ENCODE results near the gene MPZL2.

The MPZL2 gene

DNA sequence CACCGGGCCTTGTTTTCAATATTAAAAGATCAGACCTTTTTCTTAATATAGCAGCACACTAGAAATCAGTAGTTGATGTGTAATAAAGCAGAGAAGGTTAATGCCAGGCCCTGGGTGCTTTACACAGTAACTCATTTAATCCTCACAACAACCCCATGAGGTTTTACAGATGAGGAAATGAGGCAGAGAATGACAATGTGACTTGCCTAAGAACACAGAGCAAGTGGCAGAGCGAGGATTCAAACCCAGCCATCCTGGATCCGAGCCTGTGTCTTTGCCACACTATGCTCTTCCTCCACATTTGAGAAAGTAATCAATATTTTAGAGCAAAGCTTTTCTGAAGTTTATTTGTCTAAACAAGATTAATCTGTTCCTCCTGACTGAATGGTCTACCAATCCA, 46.5 kb downstream of the MPZL2 start:
- DNase-seq (ENCODE audit: low spot score) = no peak

DNA sequence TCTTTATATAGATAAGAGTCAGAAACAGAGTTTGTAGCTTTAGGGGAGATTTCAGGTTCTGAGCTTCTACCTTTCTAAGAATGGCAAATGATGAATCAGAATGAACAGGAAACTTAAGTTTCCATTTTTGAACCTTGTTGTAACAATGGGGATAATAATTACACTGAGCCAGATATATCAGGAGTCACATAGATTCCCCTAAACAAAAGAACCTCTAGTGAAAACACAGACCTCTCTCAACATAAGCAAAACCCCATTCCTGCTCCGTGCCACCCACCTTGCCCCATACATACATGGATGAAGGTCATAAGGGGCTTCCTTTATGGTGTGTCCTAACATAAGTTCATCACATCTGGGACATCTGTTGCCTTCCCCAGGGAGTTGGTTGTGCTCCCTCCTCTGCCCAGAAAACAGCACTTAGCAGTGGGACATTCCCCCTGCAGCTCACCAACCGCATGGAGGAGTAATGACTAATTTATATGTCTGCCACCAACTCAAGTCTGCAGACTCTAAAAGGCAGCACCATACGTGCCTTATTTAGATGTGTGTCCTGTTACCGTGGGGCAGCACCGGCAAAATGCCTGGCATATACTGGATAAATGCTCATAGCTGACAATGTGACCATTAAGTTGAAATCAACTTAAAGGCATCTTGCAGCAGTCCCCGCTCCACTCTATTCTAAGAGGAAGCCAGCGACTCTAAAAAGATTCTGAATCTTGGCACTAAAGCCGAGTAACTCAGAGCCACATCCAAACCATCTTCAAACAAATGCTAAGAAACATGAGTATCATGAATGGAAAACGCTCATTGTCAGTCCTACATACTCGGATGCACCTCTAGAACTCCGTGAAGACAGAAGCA, 47.2 kb downstream of the MPZL2 start:
- no peak for DNase-seq (ENCODE audit: low spot score)

DNA sequence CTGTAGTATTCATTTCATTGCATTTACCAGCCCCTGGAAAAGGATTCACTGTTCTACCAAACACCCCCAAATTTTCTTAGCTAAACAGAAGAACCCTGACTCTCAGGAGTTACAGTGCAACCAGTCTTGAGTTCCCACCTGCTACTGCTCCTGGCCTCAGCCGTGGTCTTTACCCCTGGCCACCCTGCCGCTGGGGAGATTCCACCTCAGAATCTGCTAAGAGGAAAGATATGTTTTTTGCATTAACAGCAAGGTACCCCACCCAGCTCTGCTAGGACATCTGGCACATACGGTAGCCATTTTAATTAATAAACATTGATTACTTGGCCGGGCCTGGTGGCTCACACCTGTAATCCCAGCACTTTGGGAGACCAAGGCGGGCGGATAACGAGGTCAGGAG, 48.3 kb downstream of the MPZL2 start:
- DNase-seq (ENCODE audit: low spot score) = no peak

DNA sequence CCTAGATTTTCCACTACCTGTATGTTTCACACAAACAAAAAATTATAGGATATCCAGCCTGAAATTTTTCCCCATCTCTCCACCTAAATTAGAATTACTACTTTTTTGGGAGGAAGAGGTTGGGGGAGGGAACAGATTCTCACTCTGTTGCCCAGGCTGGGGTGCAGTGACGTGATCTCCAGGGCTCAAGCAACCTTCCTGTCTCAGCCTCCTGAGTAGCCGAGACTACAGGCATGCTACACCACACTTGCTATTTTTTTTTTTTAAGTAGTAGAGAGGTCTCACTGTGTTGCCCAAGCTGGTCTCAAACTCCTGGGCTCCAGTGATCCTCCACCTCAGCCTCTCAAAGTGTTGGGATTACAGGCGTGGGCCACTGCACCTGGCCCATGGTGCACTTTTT, 48.8 kb downstream of the MPZL2 start:
- no peak for DNase-seq (ENCODE audit: low spot score)

DNA sequence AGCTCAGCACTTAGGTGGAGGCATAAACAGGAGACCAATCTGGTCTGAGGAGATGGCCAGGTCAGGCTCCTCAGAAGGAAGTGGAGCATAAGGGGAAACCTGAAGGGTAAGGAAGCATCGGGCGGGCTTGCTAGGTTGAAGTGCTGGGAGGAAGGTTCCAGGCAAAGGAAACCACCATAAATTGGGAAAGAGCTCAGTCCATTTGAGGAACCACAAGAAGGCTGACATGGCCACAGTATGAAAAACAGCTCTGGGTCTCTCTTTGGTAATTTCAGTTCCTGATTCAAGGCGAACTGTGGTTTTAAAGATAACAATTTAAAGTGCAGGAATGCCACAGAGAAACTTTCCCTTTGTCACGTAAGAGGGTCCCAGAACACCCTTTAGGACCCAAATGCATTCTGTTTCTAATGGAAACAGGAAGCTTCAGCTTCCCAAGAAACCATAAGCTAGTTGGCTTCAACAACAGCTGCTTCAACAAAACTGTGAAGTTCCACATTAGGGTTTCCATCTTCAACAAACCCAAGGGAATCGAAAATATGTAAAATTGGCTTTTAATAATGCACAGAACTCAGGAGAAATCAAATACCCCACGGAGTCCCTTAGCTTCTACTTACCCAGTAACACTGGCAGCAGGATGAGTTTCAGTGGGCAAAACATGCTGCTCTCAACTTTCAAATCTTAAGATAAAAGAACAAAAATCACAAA, 49.7 kb downstream of the MPZL2 start:
- no peak for DNase-seq (ENCODE audit: low spot score)

DNA sequence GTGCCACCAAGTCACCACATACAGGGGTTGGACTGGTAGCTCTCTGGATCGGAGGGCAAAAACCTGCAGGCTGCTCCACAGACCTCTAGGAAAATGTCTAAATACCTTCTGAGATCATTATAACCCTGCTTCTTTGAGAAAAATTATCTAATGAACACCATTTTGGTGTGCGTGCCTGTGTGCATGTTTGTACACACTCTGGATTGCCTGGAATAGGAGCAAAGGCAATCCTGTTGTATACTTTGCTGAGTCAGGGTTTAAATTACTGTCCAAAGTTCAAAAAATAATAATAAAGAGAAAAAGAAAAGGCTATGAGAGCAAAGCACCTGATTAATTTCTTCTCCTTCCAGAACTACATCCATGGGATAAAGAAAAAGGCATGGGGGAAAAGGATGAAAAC, 50.3 kb downstream of the MPZL2 start:
- DNase-seq (ENCODE audit: low spot score) = no peak

DNA sequence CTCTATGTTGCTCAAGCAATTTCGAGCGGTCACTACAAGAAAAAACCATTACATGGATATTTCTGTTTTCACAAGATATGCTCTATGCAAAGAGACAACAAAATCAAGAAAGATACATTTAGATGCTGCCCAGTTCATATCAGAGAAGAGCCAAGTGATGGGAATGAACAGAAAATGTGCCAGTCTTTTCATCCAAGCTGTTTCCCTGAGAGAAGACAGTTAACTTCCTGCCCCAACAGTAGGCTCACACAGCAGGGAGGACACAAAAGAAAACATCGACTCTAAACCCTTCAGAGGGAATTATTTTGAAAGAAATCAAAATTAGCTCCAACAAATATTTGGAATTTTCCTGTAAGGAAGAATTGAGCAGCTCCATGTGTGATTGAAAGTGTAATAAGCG, 50.9 kb downstream of the MPZL2 start:
- DNase-seq (ENCODE audit: low spot score) = no peak

DNA sequence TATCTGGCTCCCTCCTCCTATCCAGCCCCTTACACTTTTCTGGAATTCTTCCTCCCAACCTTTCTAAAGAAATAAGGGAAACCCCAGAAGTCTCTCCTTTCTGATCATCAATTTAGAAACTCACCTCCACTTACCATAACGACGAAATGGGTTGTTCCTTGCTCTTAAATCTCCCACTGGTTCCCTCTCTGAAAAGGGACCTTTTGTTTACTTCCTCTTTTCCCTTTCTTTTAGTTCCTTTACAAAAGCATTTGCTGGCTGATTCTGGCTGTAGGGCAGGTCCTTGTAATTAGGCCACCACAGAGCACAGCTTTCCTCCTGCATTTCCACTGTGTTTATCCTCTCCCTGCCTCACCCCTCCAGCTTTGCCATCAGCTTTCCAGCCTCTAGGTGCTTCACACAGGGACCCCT, 51.3 kb downstream of the MPZL2 start:
- DNase-seq (ENCODE audit: low spot score) = no peak

DNA sequence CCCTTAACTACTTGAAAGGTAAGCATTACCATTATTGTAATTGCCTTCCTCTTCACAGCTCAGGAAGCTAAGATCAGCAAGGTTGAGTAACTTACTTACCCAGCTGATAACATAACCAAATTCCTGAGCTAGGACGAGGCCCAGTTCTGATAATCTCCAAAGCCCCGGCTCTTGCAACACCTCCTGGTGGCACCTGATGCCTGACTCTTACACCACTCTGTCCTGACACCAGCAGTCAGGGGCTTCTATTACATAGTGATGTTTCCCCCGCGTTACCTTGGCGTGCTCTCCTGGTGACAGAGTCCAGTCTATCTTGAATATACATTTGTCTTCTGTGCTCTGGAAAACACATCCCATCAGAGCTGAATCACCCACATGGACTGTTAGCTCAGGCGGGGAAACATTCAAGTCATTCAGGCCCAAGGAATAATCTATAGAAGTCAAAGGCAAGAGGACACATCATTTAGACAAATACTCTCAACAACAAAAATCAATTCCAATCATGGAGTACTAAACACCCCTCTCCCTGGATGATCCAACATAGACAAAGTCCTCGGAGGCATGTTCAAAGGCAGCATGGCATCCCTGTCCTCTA, 51.9 kb downstream of the MPZL2 start:
- no peak for DNase-seq (ENCODE audit: low spot score)

DNA sequence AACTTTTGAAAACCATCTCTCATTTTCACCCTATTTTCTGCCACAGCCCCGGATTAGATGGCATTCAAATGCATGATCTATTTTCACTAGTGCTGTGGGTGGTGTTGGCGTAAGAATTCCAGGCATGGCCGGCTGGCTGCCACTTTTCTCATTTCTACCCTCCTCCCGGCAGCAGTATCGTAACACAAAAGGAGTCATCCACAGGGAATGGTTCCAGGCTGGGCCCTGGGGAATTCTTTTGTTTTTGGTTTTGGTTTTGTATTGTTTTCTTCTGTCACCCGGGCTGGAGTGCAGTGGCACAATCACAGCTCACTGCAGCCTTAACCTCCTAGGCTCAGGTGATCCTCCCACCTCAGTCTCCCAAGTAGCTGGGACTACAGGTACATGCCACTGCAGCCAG, 53.1 kb downstream of the MPZL2 start:
- no peak for DNase-seq (ENCODE audit: low spot score)

DNA sequence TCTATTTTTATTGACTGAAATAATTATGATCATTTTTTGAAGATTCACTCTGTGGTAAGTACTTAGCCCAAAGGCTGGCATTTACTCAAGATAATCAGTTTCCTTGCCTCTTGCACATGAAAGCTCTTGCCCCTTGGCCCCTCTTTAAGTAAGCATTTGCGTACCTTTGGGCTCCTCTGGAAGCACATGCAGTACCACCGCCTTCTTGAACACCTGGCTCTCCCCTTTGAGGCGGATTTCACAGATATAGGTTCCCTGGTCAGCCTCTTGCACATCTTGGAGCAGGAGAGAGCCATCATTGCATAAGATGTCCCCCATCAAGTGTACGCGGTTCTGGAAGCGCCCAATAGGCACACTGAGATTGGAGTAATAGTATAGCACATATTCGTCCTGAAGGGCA, 53.8 kb downstream of the MPZL2 start:
- DNase-seq (ENCODE audit: low spot score) = no peak

DNA sequence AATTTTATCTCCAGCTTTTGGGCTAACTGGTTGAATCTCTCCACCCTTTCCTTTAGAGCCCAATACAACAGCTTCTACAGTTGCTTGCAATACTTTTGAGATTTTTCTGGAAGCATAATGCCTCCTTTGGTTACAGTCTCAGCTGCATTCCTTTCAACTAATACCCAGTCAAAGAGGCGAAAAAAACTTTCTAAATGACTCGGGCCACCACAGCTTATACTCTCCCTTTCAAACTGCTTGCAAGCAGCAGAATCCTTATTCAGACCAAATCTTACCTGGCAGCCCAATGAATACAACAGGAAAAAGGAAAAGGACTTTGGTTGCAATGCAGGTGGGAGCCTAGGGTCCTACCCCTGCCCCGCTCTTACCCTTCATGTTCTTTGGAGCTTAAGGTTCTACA, 55.1 kb downstream of the MPZL2 start:
- DNase-seq (ENCODE audit: low spot score) = no peak

DNA sequence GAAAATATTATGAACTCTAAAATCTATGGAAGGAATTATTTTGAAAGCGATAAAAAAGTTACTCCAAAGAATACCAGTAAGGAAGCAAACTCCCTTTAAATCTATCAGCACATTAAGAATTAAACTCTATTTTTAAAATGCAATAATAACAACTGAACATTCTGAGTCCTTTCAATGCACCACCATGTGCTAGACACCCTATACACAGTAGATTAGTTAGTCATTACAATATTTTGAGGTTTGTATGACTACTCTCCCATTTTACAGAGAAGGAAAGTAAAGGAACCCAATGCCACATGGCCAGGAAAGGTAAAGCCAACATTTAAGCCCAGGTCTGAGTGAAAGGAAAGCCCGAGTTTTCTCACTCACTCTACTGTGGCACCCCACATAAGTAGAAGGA, 57.0 kb downstream of the MPZL2 start:
- DNase-seq (ENCODE audit: low spot score) = no peak

DNA sequence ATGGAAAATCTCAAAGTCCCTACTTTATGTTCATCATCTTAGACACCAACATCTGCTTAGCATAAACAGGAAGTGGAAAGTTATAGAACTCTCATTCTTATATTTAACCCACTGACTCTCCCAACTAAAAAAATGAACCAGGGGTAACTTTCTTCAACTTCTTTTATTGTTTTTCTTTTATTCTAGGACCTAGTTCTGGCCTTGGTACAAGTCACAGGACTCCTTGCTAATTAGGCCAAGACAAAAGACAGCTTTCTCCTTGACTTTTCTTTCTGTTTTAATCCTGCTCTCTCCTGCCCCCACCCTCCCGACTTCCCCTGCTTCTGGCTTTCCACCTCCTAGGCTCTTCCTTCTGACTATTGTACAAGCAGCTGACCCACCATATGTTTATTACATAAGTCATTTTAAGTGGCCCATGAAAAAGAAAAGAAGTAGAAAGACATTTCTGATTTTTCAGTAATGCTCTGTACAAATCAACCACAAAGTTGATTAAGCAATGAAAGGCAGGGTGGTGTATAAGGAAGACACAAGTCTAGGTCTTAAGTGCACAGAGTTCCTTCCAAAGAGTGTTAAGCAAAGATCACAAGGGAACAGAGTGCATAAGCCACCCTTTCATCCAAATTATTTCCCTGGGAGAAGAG, 57.6 kb downstream of the MPZL2 start:
- DNase-seq (ENCODE audit: low spot score) = no peak

DNA sequence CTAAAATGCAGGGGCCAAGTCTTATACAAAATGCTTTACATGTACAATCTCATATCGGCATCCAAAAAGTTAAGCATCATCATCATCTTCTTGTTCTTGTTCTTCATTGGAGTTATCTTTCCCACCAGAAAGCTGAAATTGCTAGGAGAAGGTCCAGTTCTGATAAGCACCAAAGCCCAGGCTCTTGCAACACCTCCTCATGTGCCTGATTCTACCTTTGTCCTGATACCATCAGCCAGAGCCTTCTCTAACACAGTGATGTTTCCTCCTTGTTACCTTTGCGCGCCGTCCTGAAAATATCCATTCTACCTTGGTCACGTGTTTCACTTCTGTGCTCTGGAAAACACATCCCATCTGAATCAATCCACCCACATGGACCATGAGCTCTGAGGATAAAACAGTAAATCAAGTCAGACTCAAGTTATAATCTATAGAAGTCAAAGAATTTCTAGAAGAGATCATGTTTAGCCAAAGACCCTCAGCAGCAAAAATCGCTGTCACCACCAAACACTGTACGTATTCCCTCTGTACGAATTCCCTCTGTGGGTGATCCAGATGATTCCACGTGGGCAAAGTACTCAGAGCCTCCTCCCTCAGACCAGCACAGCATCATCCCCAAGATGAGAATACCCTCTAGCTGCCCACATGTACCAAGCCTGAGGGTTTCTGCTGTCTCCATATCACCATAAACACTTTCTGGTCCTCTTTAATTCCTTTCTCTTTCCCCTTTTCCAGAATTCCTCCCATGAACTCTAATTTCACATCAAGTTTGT, 58.3 kb downstream of the MPZL2 start:
- DNase-seq (ENCODE audit: low spot score) = no peak

Measured in hematopoietic multipotent progenitor cell treated with erythropoietin and hydrocortisone succinate and interleukin-3 and kit ligand, for 17 days (in vitro differentiated cells).